Activated gamma-delta T cell treated with anti-CD3 and anti-CD28 coated beads, Interleukin-2, amount 50 U/mL, for 16 hours (primary cell): ENCODE measurements around the gene CARMIL1.

ENCODE experiments used
- DNase-seq: peaks from one replicate; pipeline ENCODE4 v3.0.0-alpha.2; 2020; ENCODE audit warnings: low read depth

The CARMIL1 gene

DNA sequence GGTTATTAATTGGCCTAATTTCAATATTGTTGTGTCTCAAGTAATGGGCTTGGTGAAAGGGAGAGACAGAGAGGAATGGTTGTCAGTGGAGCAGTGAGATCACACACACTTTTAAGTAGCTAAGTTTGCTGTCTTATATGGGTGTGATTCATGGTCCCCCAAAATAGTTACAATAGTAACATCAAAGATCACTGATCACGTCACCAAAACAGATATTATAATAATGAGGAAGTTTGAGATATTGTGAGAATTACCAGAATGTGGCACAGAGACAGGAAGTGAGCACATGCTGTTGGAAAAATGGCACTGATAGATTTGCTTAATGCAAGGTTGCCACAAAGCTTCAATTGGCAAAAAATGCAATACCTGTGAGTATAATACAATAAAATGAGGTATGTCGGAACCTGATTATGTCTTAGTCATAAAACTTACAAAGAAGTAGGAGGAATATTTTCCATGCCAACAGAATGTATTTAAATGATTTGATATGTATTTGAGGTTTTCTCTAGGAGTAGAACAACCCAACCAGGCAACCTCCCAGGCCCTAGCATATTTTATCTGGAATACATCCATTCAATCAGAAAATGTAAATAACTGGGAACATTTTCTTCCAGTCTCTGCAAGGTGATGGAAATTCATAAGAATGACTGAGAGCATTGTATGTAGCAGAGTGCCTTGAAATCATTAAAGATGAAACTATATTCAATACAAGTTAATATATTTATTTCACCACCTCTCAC, 167.8 kb downstream of the CARMIL1 start:
- no peak for DNase-seq

DNA sequence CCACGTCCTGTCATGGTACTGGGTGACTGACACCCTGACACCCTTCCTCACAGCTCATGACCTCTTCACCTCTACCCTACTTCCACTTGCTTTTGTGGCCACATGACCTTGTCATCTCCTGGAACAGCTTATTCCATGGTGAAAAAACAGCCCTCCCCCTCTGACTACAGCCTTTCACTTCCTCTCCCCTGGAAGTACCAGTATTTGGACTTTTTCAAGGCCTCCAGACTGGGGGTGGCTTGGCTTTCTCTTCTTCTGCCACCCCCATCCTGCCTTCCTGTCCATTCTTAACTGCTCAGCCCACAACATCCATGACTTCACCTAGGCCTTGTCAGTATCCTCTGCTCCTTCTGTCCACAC, 168.4 kb downstream of the CARMIL1 start:
- no peak for DNase-seq

GRCh38 chr6:25448965-25449538, 169.9 kb downstream of the CARMIL1 start:
- DNase-seq = no peak

DNA sequence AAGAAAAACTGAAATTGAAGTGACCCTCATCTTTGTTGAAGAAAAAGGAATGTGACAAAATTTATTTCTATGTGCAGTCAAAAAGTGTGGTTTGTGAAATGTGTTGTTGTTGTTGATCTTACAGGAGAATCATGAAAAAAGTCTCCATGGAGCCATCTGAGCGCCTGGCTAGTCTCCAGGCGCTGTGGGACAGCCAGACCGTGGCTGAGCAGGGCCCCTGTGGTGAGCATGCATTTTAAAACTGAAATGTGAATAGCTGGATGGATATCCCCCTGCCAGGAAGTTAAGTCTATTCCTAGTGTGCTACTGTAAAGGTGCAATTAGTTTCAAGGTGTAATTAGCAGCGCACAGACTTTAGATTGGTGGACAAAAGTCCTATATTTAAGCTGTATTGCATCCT, 170.6 kb downstream of the CARMIL1 start:
- DNase-seq = no peak

DNA sequence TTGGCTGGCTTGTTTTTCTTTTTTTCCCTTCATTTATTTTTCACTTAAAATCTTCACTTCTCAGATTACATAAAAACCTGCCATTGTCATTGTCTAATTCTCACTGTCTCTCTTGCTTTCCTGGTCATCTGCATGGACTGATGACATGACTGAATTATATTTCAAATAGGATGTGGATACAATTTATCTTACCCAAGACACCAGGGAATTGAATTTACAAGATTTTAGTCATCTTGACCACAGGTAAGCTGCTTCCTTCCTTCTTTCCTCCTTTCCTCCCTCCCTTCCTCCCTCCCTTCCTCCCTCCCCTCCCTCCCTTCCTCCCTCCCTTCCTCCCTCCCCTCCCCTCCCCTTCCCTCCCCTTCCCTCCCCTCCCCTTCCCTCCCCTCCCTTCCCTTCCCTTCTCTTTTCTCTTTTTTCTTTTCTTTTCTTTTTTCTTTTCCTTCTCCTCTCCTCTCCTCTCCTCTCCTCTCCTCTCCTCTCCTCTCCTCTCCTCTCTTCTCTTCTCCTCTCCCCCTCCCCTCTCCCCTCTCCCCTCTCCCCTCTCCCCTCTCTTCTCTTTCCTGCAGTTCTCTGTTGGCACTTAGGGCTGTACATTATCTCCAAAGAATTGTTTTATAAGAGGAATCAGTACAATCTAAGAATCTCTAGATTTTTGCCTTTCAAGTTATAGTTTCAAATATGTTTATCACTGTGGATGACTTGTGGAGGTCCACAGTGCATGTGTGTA, 171.5 kb downstream of the CARMIL1 start:
- DNase-seq = no peak

DNA sequence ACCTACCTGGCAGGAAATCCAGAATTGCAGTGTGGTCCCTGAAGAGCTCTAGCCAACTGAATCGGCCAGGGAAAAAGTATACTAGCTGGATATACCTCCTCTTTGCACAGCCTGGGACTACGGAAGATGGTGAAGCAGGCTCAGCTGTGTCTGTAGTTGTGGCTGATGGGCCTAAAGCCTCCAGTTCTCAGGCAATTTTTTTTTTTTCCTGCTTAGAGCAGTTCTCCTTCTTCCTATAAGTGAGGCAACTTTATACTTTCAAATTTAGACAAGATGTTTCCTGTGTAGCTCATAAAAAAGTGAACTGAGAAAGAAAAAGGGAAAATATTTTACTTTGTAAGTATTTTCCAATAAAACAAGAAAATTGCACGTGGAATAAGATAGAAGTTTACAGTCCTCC, 172.9 kb downstream of the CARMIL1 start:
- DNase-seq = no peak

DNA sequence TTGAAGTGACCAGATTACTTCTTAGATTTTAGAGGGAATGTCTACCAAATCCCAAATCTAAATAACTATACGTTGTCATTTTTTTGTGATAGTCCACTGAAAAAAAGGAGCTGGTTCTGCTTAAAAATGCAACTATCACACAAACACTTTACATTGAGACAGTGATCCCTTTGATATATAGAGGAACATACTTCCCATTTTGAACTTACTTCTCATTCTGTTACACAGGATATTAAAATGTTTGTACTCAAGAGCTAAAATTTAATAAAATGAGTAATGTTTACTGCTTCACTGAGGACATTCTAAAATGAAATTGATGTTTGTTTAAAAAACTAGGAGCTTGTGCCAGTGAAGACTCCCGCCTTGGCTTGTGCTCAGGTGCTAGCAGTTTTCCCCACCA, 174.1 kb downstream of the CARMIL1 start:
- DNase-seq = no peak

DNA sequence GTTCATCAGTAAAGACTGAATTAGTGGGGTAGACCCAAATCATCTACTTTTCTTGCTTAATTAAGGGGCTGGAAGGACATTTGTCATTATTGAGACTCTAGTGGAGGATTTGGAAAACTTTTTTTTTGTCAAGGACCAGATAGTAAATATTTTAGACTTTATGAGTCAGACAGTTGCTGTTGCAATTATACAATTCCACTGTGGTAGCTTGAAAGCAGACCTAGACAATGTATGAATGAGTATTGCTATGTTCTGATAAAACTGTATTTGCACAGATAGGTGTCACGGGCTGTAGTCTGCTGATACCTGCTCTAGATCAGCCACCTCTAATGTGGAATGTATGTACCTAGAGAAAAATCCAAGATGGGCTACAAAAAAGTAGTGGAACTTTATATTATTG, 175.0 kb downstream of the CARMIL1 start:
- no peak for DNase-seq

DNA sequence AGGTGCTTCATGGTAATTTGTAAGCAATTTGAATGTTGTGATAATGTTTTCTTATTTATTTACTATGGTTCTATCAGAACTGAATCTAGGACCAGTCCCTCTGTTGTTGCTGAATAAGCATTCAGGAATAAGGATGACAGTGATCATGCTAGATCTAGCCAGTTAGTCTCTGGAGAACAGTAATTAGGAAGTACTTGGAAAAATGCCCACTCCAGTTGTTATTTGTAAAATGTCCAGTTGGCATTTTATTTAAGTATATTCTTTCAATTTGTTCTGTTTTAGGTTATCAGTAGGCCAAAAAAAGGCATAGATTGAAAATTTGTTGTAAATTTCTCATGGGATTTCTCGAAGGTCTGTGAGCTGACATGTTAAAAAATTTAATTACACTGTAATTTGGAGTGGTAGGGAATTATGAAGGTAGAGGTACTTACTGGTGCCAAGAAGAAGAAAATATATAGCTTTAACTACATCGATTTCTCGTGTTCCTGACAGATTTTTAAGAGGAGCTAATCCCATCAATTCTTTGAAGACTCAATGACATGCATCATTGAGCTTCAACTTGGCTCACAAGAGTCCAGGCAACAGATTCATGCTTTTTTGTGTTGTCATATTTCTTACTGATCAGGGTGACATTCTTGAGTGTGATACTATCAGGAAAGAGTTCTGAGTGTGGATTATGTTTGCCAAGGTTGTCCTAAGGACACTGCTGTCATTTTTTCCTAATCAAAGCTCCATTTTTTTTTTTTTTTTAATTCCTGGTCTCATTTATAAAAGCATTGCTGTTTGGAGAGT, 177.3 kb downstream of the CARMIL1 start:
- no peak for DNase-seq

DNA sequence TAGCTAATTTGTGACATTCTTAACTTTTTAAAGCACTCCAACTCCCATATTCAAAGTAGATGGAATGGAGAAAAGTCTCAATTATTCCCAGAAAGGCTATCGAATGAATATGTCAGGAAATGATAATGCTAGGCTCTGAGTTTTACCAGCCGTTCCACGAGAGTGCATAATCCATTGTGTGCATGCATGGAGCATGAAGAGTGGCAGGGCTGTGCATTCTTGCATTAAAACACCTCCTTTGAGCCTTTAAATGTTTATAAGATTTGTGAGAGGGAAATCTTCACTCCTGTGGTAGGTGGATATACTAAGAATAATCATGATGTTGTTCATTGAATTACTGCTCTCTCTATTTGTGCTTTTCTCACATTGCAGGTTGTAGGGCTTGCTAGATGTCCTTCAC, 178.3 kb downstream of the CARMIL1 start:
- no peak for DNase-seq

DNA sequence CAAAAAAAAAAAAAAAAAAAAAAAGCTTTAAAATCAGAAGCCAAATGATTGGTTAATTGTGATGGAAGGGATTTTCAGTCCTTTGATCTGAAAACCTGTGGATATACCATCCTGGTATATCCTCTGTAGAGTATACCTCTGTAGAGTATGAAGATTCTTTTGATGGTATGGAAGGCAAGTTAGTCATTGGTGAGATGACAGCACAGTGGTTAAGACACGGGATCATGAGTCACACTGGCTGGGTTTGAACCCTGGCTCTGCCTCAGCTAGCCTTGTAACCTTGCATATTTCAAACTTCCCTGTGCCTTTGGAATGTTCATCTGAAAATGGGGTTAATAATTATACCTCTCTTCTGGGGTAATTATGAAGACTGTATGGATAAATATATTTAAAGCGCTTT, 179.3 kb downstream of the CARMIL1 start:
- DNase-seq = no peak

GRCh38 chr6:25462235-25462897, 183.2 kb downstream of the CARMIL1 start:
- no peak for DNase-seq

DNA sequence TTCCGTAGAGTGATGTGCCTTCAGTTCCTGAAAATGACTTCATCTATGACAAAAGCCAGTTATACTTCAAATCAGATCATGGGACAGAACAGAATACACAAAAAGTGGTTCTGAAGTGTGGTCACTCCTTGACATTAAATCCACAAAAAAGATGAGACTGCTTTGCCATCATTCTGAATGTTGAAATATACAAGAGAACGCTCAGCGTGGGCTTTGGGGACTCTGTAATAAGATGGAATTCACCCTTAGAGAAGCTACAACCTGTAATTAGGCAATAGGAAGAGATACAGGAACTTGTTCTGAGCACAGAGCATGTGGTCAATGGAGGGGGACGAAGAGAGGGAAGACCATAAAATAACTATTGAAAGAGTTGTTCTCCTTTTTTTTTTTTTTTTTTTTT, 184.3 kb downstream of the CARMIL1 start:
- DNase-seq = no peak

GRCh38 chr6:25464225-25464624, 185.1 kb downstream of the CARMIL1 start:
- no peak for DNase-seq

GRCh38 chr6:25465941-25466340, 186.8 kb downstream of the CARMIL1 start:
- no peak for DNase-seq

GRCh38 chr6:25468881-25469280, 189.7 kb downstream of the CARMIL1 start:
- DNase-seq = no peak

DNA sequence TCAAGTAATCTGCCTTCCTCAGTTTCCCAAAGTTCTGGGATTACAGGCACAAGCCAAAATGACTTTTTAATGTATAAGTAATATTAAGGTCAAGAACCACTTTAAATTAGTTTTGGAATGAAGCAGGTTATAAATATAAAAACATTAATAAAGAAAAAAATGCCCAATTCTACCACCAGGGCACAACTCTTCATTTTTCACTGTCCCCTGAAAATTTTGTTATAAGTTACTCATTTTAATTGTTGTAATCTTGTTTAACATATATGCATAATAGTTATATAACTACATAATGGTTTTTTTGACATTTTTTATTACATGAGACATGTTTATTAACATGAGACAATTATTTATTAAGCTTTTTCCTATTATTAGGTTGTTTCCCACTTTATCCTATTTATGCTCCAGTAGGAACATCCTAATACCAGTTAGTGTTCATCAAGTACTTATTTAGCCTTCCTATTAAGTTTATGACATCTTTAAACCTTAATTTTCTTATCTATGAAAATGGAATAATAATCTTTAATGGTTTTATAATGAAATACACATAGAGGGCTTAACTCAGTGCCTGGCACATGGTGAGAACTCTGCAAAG, 190.7 kb downstream of the CARMIL1 start:
- no peak for DNase-seq

GRCh38 chr6:25472306-25472705, 193.1 kb downstream of the CARMIL1 start:
- no peak for DNase-seq

DNA sequence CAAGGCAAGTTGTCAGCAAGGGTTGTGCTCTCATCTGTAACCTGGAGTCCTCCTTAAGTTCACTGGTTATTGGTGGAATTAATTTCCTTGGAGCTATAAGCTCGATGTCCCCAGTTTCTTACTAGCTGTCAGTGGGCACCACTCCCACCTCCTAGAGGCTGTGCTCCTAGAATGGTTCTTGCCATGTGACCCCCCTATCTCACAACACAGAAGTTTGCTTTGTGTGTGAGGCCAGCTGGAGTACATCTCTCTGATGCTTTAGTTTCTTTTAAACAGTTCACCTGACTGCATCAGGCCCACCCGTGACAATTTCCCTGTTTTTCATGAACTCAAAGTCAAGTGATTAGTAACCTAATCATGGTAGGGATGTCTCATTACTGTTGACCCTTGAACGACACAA, 193.7 kb downstream of the CARMIL1 start:
- DNase-seq = no peak

- DNase-seq = no peak
Measured at GRCh38 chr6:25473447-25473846, 194.3 kb downstream of the CARMIL1 start.

- no peak for DNase-seq
Measured at GRCh38 chr6:25476126-25476525, 197.0 kb downstream of the CARMIL1 start.
